Activated naive CD4-positive, alpha-beta T cell treated with anti-CD3 and anti-CD28 coated beads for 36 hours (primary cell): Measurements from ENCODE around the gene GLMN. TPM values are rescaled to one million over a fixed set of nuclear protein-coding genes. Genes with fewer than 3 reads are reported as not detected.

Experiments used
- CTCF ChIA-PET: fragments of 350-600 bp; sonication (Branson Sonifier 250); formaldehyde crosslinking; loops from one replicate; lab custom pipeline; 2021; ENCODE audit warnings: antibody characterized with exemption; lab: Charles Lee
- DNase-seq: peaks from one replicate; pipeline ENCODE4 v3.0.0-alpha.2; 2020
- H3K27ac Mint-ChIP-seq: one replicate; pipeline ENCODE4 v1.8.0; 2021; ENCODE audit warnings: mild to moderate bottlenecking, mixed read lengths
- H3K27me3 Mint-ChIP-seq: one replicate; pipeline ENCODE4 v1.8.0; 2021; ENCODE audit warnings: low read depth, mixed read lengths
- H3K36me3 Mint-ChIP-seq: one replicate; pipeline ENCODE4 v1.8.0; 2021; ENCODE audit warnings: low read depth, mixed read lengths
- H3K4me1 Mint-ChIP-seq: one replicate; pipeline ENCODE4 v1.8.0; 2021; ENCODE audit warnings: low read depth, mixed read lengths
- H3K4me3 Mint-ChIP-seq: one replicate; pipeline ENCODE4 v1.8.0; 2021; ENCODE audit warnings: mild to moderate bottlenecking, moderate library complexity, mixed read lengths
- H3K9me3 Mint-ChIP-seq: one replicate; pipeline ENCODE4 v1.8.0; 2021; ENCODE audit warnings: mixed read lengths
- intact Hi-C: fragments of 100-400 bp; cut with micrococcal nuclease; formaldehyde crosslinking; loops from one replicate; pipeline ENCODE4 v1.15.1; 2023
- total RNA-seq, 2 experiments: library from RNA; stranded (reverse); gene quantifications; one replicate each; pipeline ENCODE4 v1.2.3, GENCODE V29; 2021

The GLMN gene
- 10 to 100 TPM; 14.0 to 15.3 TPM for total RNA-seq

DNA sequence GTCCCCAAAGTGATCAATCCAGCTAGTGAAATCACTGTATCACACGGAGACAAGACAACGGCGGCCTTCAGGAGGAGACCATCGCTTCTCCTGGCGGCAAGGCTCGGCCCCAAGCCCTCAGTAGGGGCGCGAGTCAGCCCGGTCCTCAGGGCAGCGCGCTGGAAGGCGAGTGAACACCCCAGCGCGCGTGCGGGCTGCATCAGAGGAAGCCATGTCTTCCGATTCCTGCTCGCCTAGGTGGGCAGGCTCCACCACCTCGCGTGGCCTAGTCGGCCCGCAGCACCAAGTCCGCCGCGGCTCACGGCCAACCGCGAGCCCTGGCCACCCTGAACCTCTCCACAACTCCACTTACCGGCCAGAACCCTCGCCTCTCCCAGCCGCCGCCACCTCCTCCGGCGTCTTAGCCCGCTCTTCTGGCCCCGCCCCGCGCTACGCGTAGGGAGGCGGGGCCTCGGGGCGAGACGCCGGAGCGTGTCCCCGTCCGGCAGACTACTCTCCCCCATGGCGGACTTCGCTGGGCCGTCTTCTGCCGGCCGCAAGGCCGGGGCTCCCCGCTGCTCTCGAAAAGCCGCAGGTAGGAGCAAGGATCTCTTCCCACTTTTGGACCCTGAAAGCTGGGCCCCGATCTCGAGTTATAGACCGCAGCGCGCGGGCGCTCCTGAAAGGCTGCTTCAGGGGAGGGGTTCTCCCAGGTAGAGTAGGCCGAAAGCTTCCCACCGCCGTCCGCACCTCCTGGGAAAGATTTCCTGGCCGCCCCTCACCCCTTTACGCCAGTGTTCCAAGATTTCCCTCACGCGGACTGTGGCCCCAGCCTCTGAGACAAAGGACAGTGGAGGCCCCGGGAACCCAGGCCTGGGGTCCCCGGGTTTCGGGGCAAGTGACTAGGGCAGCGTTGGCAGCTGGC is at the start of gene GLMN, which contains the start of gene RPAP2:
GLMN (minus strand) TSS at position 415 of the 904 bp plus-strand sequence. CDS start 988 bp downstream, outside the sequence.
RPAP2 (plus strand) TSS at position 487 of the 904 bp plus-strand sequence; CDS start at position 502, 15 bp downstream.
- peak within 1 kb of the TSS; percentile 86 for H3K4me3 Mint-ChIP-seq
- peaks cover 34% of the 10 kb centered on the region for H3K4me1 Mint-ChIP-seq
- peak within 1 kb of the TSS; percentile 88 for H3K27ac Mint-ChIP-seq
- no peaks in the 10 kb centered on the region for H3K9me3 Mint-ChIP-seq
- H3K36me3 Mint-ChIP-seq = peaks cover 21% of the 10 kb centered on the region
- intact Hi-C loops = loop anchor here (1.0 to 5.0 kb wide), 7 partner anchors 17 to 797 kb away; partner anchors contain the start of genes BTBD8 and CDC7
- CTCF ChIA-PET = interaction anchor here (0.7 to 2.6 kb wide), 9 partner anchors 11 to 325 kb away, joined by 3 to 10 read pairs (median 3); no protein-coding TSS in a partner anchor
- peak; percentile 69 for DNase-seq
- no peaks in the 10 kb centered on the region for H3K27me3 Mint-ChIP-seq

DNA sequence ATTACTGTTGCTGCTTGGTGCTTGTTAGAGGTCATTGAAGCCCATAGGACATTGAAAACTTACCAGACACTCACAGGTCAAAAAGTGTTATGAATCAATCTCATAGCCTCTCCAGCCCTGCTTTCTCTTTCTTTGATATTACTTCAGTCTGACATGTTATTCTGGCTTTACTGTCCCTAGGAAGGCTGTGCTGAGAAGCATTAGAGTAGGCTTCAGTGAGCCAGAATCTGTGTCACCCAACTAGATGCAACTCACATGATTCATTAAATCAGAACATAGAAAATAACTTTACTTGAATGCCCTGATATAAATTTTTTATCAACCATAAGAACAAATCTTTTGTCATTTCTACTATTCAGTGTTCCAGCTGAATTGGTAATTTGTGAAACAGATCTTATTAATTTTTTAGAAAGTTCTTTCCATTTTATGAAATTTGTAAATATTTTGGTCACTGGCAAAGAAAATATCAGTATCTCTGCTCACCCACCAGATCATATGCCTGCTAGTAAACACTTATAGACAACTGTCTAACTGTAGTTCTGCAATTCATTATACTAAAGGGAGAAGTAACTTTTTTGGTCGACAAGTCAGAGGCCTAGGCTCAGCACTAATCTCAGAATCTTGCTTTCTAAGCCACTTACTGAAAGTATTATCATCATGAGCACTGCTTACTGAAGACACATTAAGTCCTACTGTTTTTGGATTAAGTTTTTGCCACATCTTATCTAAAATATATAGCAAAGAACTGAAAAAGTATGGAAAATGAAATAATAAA is 48.3 kb upstream of the GLMN start:
- no peaks in the 10 kb centered on the region for H3K27me3 Mint-ChIP-seq
- H3K4me3 Mint-ChIP-seq = no peak overlapping the region
- peaks cover 5% of the 10 kb centered on the region for H3K4me1 Mint-ChIP-seq
- intact Hi-C loops = no loop called here
- peaks cover 33% of the 10 kb centered on the region for H3K36me3 Mint-ChIP-seq
- no peak overlapping the region for H3K27ac Mint-ChIP-seq
- H3K9me3 Mint-ChIP-seq = no peaks in the 10 kb centered on the region
- CTCF ChIA-PET = no interaction called here
- no peak for DNase-seq

DNA sequence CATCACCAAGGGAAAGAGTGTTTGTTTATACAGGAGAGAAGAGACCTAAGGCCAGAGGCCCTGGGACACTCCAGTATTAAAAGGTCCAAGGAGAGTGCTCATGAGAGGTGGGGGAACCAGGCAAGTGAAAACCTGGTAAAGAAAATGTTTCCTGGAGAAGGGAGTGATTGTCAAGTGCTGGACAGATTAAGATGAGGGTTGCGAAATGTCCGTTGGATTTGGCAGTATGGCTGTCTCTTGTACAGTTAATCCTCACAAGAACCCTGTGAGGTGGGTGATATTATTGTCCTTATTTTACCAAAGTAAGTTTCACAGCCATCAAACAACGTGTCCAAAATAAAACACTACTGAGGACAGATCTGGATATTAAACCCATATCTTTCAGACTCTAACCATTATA is 44.3 kb upstream of the GLMN start:
- Mint-ChIP-seq H3K27ac (no peak overlapping the region), H3K36me3 (peaks cover 31% of the 10 kb centered on the region)
- intact Hi-C loops = no loop called here

GRCh38 chr1:92342401-92342800 is 43.6 kb upstream of the GLMN start:
- intact Hi-C loops = no loop called here
- Mint-ChIP-seq H3K36me3 (peaks cover 30% of the 10 kb centered on the region), H3K9me3 (no peaks in the 10 kb centered on the region), H3K27me3 (no peaks in the 10 kb centered on the region), H3K27ac (no peak overlapping the region), H3K4me3 (no peak overlapping the region), H3K4me1 (no peaks in the 10 kb centered on the region)
- CTCF ChIA-PET = interaction anchor here (0.6 kb wide), 2 partner anchors 117 to 329 kb away, joined by 3 to 4 read pairs; no protein-coding TSS in a partner anchor
- DNase-seq = no peak

More for the DNA sequence above, 44.3 kb upstream of the GLMN start:
- Mint-ChIP-seq H3K4me3 (no peak overlapping the region), H3K4me1 (peaks cover under 1% of the 10 kb centered on the region), H3K9me3 (no peaks in the 10 kb centered on the region), H3K27me3 (no peaks in the 10 kb centered on the region)
- CTCF ChIA-PET = interaction anchor here (0.6 kb wide), 2 partner anchors 117 to 330 kb away, joined by 3 to 4 read pairs; no protein-coding TSS in a partner anchor
- no peak for DNase-seq

GRCh38 chr1:92340154-92340553 is 41.4 kb upstream of the GLMN start:
- no peaks in the 10 kb centered on the region for H3K4me1 Mint-ChIP-seq
- H3K4me3 Mint-ChIP-seq = no peak overlapping the region
- CTCF ChIA-PET = interaction anchor here (0.7 kb wide), 1 partner anchor 14 kb away, joined by 3 read pairs; no protein-coding TSS in a partner anchor
- intact Hi-C loops = no loop called here
- peaks cover 25% of the 10 kb centered on the region for H3K36me3 Mint-ChIP-seq
- no peak for DNase-seq
- no peak overlapping the region for H3K27ac Mint-ChIP-seq
- no peaks in the 10 kb centered on the region for H3K9me3 Mint-ChIP-seq
- no peaks in the 10 kb centered on the region for H3K27me3 Mint-ChIP-seq

DNA sequence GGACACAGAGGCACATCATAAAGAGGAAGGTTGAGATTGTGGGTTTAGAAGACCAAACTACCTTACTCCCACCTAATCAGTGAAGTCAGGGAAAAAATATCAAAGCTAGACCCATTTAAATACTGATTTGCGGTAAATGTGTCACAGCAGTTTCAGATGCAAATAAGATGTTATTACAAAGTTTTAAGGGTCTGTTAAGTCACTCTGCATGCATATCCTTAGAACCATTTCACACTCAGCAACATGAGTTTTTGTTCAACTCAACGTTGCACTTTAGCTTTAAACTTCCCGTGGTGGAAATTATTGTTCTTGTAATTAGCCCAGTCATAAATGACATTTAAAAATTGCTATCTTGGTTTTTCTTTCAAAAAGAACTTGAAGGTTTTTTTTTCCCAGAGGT is 34.9 kb upstream of the GLMN start:
- intact Hi-C loops = no loop called here
- Mint-ChIP-seq H3K9me3 (peaks cover 3% of the 10 kb centered on the region), H3K27me3 (no peaks in the 10 kb centered on the region), H3K27ac (peak overlapping the region; percentile 66), H3K4me3 (no peak overlapping the region), H3K4me1 (peaks cover 27% of the 10 kb centered on the region), H3K36me3 (peaks cover 31% of the 10 kb centered on the region)
- CTCF ChIA-PET = interaction anchor here (0.6 to 1.2 kb wide), 2 partner anchors 20 to 23 kb away, joined by 3 read pairs; no protein-coding TSS in a partner anchor
- DNase-seq = no peak

DNA sequence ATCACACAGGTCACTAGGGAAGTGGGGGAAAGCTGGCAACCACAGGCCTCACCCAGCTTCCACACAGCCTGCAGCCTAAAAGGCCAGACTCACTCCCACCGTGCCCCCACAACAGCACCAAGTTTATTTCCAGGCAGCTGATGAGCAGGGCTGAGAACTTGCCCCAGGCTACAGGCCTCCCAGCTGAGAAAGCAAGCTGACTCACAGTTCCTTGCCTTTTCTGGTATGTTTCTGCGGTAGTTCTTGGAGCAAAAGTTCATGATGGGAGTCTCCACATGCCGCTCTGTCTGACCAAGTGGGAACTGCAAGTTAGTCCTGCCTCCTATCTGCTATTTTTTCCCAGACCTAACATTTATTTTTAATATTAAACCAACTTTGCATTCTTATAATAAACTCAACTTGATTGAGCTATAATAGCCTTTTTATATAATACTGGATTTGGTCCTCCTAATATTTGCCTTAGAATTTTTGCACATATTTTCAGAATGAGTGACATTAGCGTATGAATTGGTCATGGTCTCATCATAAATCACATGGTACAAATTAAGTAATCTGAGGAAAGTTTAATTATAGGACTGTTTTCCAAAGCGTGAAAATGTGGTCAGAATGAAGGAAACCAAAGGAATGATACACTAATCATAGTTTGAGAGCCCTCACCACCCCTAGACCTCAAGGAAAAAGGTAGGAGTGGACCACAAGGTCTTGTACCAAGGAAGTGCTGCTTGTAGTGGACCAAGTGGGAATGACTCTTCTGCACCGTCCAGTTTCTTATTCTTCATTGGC is 30.8 kb upstream of the GLMN start:
- H3K36me3 Mint-ChIP-seq = peaks cover 59% of the 10 kb centered on the region
- H3K27me3 Mint-ChIP-seq = no peaks in the 10 kb centered on the region
- H3K27ac Mint-ChIP-seq = no peak overlapping the region
- CTCF ChIA-PET = interaction anchor here (1.0 kb wide), 1 partner anchor 30 kb away, joined by 3 read pairs; no protein-coding TSS in a partner anchor
- peaks cover 23% of the 10 kb centered on the region for H3K9me3 Mint-ChIP-seq
- H3K4me1 Mint-ChIP-seq = peaks cover 25% of the 10 kb centered on the region
- no peak for DNase-seq
- intact Hi-C loops = no loop called here
- no peak overlapping the region for H3K4me3 Mint-ChIP-seq

DNA sequence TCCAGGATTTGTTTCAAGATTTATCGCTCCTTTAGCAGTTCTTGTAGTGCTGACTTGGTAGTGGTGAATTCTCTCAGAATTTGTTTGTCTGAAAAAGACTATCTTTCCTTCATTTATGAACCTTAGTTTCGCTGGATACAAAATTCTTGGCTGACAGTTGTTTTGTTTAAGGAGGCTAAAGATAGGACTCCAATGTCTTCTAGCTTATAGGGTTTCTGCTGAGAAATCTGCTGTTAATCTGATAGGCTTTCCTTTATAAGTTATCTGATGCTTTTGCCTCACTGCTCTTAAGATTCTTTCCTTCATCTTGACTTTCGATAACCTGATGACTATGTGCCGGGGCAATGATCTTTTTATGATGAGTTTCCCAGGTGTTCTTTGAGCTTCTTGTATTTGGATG is 29.0 kb upstream of the GLMN start:
- no peaks in the 10 kb centered on the region for H3K27me3 Mint-ChIP-seq
- H3K4me1 Mint-ChIP-seq = peaks cover 21% of the 10 kb centered on the region
- H3K27ac Mint-ChIP-seq = no peak overlapping the region
- intact Hi-C loops = no loop called here
- peaks cover 23% of the 10 kb centered on the region for H3K9me3 Mint-ChIP-seq
- CTCF ChIA-PET = interaction anchor here (0.6 to 1.0 kb wide), 2 partner anchors 14 to 1368 kb away, joined by 6 to 8 read pairs; no protein-coding TSS in a partner anchor
- peaks cover 68% of the 10 kb centered on the region for H3K36me3 Mint-ChIP-seq
- no peak overlapping the region for H3K4me3 Mint-ChIP-seq
- no peak for DNase-seq

- no peak for DNase-seq
- intact Hi-C loops = no loop called here
- H3K4me3 Mint-ChIP-seq = no peak overlapping the region
- CTCF ChIA-PET = interaction anchor here (1.0 kb wide), 1 partner anchor 13 kb away, joined by 8 read pairs; no protein-coding TSS in a partner anchor
- H3K9me3 Mint-ChIP-seq = peaks cover 23% of the 10 kb centered on the region
- H3K27ac Mint-ChIP-seq = no peak overlapping the region
- H3K4me1 Mint-ChIP-seq = peaks cover 15% of the 10 kb centered on the region
- H3K36me3 Mint-ChIP-seq = peaks cover 68% of the 10 kb centered on the region
- no peaks in the 10 kb centered on the region for H3K27me3 Mint-ChIP-seq
Observed at GRCh38 chr1:92326681-92327080, 27.9 kb upstream of the GLMN start.

DNA sequence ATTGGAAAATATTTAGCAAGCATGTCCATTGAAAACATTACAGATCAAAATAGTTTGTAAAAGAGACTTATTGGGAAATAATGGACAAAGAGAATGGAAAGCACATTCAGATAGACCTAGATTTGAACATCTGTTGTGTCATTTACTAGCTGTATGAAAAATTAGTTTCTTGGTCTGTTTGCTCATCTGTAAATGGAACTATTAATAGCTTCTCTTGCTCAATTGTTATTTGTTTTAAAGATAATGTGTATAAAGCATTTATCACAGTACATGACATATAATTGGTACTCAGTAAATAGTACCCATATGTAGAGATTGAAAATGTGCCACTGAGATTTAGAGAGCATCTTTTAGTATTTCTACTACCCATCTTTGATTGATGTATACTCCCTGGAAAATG is 26.0 kb upstream of the GLMN start:
- intact Hi-C loops = no loop called here
- no peak overlapping the region for H3K4me3 Mint-ChIP-seq
- peaks cover 10% of the 10 kb centered on the region for H3K4me1 Mint-ChIP-seq
- CTCF ChIA-PET = no interaction called here
- H3K36me3 Mint-ChIP-seq = peaks cover 69% of the 10 kb centered on the region
- peaks cover 23% of the 10 kb centered on the region for H3K9me3 Mint-ChIP-seq
- no peaks in the 10 kb centered on the region for H3K27me3 Mint-ChIP-seq
- H3K27ac Mint-ChIP-seq = no peak overlapping the region
- DNase-seq = no peak
